GM19239 (cell line): ENCODE data around the gene VN1R5.
"Not testable (repeated sequence)": the region's sequence is repeated elsewhere in the genome, so short reads cannot be mapped to it uniquely, and the experiment has no call there.

Source experiments
- DNase-seq: peaks from one replicate; pipeline ENCODE4 v3.0.0; 2011; ENCODE audit warnings: low spot score; ENCODE audit not compliant: insufficient read length
- FAIRE-seq: peaks from 2 replicates; lab custom pipeline; 2011; peaks lifted over from hg19 to GRCh38; lab: Jason Lieb, UNC

Gene VN1R5

DNA sequence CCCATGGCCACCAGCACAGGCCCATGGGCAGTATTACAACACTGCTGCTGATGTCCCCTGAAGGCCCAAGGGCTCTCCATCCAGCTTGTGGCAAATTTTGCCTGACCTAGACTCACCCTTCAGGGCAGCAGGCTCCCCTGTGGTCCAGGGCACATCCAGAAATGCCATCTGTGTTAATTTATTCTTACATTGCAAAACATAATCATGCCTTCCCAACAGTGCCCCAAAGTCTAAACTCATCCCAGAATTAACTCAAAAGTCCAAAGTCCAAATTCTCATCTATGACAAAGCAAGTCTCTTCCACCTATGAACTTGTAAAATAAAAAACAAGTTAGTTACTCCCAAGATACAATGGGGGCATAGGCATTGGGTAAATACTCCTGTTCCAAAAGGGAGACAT, 13.3 kb downstream of the VN1R5 start:
- FAIRE-seq: no peak
- DNase-seq: no peak

- no peak for DNase-seq
- FAIRE-seq: no peak
Measured at GRCh38 chr1:247270003-247270402, 14.1 kb downstream of the VN1R5 start.

DNA sequence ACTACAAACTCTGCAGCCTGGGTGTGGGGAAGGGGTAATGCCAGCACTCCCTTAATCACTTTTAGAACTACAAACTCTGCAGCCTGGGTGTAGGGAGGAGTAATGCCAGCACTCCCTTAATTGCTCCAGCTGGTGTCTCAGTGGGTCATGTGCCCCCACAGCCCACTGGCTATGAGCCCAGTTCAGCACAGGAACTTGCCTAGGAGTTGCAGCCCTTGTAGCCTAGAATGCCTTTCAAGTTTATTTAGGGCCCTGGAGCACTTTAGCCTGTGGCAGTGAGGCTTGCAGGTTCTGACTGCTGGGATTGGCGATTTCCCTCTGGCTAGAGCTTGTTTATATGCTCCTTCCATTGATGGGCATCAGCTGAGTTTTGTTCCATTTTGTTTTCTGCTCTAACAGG, 17.1 kb downstream of the VN1R5 start:
- DNase-seq (no peak), FAIRE-seq (no peak)

DNA sequence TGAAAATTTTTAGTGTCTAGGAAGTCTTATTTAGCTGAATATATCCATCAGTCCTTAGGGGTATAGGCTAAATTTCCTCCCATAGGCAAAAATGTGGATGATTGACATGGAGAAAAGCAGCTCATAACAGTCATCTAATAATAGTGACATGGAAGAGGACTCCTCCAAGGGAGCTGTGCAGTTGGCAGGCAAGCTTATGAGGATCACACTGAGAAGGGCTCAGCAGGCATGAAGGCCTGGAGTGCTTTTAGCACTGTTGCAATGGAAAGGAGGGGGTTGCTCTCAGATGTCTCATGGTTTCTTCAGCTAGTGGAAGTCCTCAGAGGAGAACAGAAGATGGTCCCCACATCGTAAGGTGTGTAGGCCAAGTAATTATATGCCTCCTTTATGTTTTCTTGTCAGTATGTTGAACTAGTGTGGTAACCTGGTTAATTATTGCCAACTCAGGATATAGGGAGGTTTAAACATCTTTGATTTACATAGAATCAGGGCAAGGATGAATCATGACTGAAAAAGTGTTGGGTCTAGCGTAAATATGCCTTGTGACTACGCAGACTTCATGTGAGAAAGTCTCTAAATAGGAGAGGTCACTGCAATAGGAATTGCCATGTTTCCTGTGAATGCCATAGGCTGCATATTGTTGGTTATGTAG, 18.9 kb downstream of the VN1R5 start:
- FAIRE-seq: no peak
- DNase-seq: no peak

- FAIRE-seq: no peak
- DNase-seq: no peak
Measured at GRCh38 chr1:247277191-247277590, 21.3 kb downstream of the VN1R5 start.

GRCh38 chr1:247281001-247281574, 25.2 kb downstream of the VN1R5 start:
- DNase-seq: no peak
- FAIRE-seq: no peak

- DNase-seq (no peak), FAIRE-seq (no peak)
Measured at GRCh38 chr1:247286134-247286670, 30.3 kb downstream of the VN1R5 start.

DNA sequence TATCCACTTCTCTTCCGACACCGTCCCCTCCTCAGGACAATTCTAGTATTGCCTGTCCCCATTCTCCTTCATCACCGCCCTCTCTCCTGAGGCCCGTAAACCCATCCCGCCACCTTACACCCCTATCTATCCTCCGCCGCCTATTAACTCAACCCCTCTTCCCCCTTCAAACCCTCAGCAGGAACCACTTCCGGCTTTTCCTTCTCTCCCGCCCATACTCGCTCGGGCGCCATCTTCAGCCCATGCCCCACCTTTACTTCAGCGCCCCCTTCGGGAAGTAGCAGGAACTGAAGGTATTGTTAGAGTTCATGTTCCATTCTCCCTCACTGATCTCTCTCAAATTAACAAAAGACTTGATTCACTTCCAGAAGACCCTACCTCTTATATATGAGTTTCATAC, 31.6 kb downstream of the VN1R5 start:
- FAIRE-seq (no peak), DNase-seq (no peak)

DNA sequence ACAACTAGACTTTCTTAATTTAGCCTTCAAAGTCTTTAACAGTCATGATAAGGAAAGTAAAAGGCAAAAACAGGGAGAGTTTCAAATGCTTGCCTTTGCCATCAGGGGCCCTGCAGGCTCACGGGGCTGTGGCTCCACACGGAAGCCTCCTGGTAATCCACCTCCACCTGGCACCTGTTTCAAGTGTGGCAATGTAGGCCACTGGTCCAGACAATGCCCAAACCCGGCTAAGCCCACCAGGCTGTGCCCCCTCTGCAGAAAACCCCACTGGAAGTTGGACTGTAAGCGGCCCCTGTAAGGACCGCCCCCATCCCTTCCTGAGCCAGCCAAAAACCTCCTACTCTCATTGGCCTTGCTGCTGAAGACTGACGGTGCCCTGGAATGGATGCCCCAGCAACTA, 32.5 kb downstream of the VN1R5 start:
- FAIRE-seq (no peak), DNase-seq (no peak)

DNA sequence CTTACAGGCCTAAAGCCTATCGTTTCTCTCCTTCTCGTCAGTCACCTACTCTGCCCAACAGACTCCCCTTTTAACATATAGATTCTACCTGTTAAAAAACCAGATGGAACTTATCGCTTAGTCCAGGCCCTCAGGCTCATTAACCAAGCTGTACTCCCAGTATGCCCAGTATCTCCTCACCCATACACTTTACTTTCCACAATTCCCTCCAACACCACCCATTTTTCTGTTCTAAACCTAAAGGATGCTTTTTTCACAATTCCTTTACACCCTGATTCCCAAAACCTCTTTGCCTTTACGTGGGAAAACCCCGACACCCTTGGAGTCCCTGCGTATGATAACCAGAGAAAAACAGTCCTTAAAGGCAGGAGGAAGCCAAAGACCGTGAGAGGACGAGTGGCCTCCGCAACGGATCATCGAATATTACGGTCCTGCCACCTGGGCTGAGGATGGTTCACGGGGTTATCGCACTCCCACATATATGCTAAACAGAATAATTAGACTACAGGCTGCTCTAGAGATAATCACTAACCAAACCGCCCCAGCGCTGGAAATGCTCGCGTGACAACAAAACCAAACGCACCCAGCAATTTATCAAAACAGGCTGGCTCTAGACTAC, 33.5 kb downstream of the VN1R5 start:
- not testable (repeated sequence) for FAIRE-seq

GRCh38 chr1:247290576-247290975, 34.7 kb downstream of the VN1R5 start:
- DNase-seq (no peak), FAIRE-seq (no peak)

More for the DNA sequence above, 33.5 kb downstream of the VN1R5 start:
- not testable (repeated sequence) for DNase-seq

GRCh38 chr1:247291161-247291560, 35.3 kb downstream of the VN1R5 start:
- no peak for FAIRE-seq
- no peak for DNase-seq

DNA sequence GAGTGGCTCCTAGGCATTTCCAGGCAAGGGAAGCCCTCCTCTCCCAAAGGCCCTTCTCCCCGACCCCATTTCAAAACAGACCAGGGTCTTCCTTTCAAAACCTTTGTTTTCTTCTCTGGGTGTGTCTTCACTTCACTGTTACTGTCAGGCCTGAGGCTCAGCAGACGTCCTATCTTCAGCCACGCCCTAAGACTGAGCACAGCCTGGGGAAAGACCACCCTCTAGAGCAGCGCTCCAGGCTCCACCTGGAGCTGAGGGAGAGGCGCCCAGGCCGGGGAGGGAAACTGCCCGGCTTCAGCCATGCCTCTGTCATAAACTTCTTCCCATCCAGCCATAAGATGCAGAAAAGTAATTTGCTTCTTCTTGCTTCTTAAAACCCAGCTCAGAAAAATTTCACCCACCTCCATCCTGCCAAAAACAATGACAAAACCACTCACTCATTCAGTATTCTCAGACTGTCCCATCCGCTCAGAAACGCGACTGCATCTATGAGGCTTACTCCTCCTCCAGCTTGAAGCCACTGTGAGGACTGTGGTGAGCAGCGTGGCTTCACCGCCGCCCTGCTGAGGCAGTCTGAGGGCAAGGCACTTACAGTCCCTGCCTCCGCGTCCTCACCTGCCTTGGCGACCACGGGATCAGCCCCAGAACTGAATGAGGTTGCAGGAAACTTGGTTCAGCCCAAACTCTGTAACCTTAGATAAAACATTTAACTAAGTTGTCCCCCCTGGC, 36.1 kb downstream of the VN1R5 start:
- no peak for FAIRE-seq
- DNase-seq: no peak

GRCh38 chr1:247293047-247293446, 37.2 kb downstream of the VN1R5 start:
- DNase-seq: no peak
- FAIRE-seq: no peak

DNA sequence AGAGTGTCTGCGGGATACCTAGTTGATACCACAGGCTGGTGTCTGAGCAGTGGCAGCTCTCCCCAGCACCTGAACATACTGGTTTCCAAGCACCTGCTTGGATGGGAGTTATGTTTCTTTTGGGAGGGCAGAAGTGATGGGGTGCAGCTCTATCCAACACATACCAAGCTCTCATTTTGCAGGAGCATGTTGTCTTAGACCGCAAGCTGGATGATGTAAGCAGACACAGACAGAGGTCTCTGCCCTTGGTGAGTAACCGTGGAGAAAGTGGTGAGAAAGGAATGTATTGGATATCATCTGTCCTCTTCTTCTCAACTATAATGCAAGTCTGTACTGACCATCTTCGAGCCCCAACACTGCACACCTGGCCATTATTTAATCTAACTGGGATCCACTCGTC, 38.4 kb downstream of the VN1R5 start:
- no peak for DNase-seq
- FAIRE-seq: no peak

DNA sequence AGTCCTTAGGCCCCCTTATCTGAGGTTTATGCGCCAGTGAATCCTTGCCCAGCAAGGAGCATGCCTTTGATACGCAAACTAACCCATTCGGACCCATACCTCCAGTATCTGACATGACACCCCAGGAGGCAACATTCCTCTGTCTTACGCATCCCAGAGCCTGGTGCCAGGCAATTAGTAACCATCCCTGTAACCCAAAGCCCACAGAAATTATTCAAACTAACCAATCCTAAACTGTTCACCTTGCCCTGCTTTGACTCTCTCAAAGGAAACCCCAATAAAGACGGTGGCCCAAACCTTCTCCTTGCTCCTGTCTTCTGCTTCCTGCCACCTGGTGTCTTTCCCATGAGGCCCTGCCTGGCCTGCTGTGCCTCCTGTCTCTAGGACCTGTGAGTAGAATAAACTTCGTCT, 39.4 kb downstream of the VN1R5 start:
- no peak for DNase-seq
- no peak for FAIRE-seq

GRCh38 chr1:247295746-247296145, 39.9 kb downstream of the VN1R5 start:
- no peak for FAIRE-seq
- DNase-seq: no peak

- no peak for DNase-seq
- FAIRE-seq: no peak
Measured at GRCh38 chr1:247296599-247297180, 40.8 kb downstream of the VN1R5 start.

DNA sequence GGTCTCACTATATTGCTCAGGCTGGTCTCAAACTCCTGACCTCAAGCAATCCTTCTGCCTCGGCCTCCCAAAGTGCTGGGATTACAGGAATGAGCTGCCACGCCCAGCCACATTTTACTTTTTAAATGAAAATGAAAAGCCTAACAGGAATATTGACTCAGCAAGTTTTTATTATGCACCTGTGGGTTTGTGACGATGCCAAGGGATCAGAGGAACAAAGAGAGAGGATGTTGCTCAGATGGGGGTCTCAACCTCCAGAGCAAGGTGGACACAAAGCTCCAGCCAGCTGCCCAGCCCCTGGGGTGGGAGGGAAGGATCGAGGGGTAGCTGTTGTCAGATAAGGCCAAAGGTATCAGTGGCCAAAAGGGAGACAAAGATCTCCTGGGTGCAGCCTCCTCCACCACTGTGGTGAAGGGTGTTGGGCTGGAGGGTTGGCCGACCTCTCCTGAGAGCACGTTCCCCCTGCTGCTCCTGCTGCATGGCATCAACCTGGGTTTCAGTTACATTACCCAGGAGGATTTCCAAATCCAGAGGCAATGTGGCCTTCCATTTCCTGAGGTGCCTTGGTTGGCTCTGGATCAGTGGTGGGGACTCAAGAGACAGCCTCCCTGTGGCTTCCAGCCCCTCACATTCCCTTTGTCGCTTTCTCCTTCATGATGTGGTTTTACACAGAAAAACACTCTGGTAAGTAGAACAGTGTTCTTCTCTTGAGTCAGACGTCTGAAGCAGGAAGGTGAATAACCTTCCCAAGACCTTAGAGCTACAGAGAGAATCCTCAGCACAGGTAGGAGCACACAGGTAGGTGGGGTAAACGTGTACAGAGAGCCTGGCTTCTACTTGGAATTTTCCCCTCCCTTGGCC, 41.6 kb downstream of the VN1R5 start:
- FAIRE-seq (no peak), DNase-seq (no peak)

DNA sequence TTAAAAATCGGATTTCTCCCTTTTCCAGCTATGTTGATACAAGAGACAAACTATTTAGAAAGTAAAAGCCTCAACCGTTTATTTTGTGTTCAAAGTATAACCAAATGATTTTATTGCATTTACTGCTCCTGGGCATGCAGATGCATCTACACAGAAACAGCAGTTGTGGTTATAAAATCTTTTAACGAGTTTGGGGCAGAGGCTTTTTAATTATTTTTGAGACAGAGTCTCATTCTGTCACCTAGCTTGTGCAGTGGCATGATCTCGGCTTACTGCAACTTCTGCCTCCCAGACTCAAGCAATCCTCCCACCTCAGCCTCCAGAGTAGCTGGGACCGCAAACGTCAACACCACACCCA, 42.2 kb downstream of the VN1R5 start:
- DNase-seq: no peak
- FAIRE-seq: no peak
